Endodermal cell (in vitro differentiated cells): ENCODE results near the gene C3orf80. TPM values are rescaled to one million over a fixed set of nuclear protein-coding genes. Genes with fewer than 3 reads are reported as not detected.
"Not testable (repeated sequence)": the region's sequence is repeated elsewhere in the genome, so short reads cannot be mapped to it uniquely, and the experiment has no call there.

Experiments used
- DNase-seq: peaks from one replicate; pipeline ENCODE4 v3.0.0-alpha.2; 2017
- H3K27ac ChIP-seq: 2 replicates; pipeline ENCODE4 v1.5.1; 2013; ENCODE audit warnings: mild to moderate bottlenecking, low read depth, low read length, moderate library complexity
- H3K27me3 ChIP-seq: 2 replicates; pipeline ENCODE4 v1.6.1; 2013; ENCODE audit warnings: mild to moderate bottlenecking, low read length, moderate library complexity; ENCODE audit not compliant: insufficient read depth, control insufficient read depth, poor library complexity, severe bottlenecking
- H3K36me3 ChIP-seq: 2 replicates; pipeline ENCODE4 v1.7.0; 2013; ENCODE audit warnings: mild to moderate bottlenecking, low read length, moderate library complexity; ENCODE audit not compliant: control insufficient read depth, insufficient read depth
- H3K4me1 ChIP-seq: one replicate; pipeline ENCODE4 v1.7.0; 2013; ENCODE audit warnings: low read length; ENCODE audit not compliant: control insufficient read depth, insufficient read depth
- H3K4me3 ChIP-seq: 2 replicates; pipeline ENCODE4 v1.5.1; 2013; ENCODE audit warnings: mild to moderate bottlenecking, low read length, moderate library complexity
- H3K9ac ChIP-seq: 2 replicates; pipeline ENCODE4 v1.6.1; 2013; ENCODE audit warnings: mild to moderate bottlenecking, low read length, moderate library complexity; ENCODE audit not compliant: poor library complexity, severe bottlenecking; ENCODE audit errors: extremely low read depth
- H3K9me3 ChIP-seq: 2 replicates; pipeline ENCODE4 v1.6.1; 2013; ENCODE audit warnings: mild to moderate bottlenecking, low read length, moderate library complexity; ENCODE audit not compliant: control insufficient read depth
- H3K27ac Mint-ChIP-seq: 2 replicates; pipeline ENCODE4 v1.8.0; 2020; ENCODE audit warnings: mixed read lengths
- H3K27me3 Mint-ChIP-seq: 2 replicates; pipeline ENCODE4 v1.8.0; 2021; ENCODE audit warnings: mild to moderate bottlenecking, mixed read lengths; ENCODE audit not compliant: insufficient read depth
- H3K36me3 Mint-ChIP-seq: 2 replicates; pipeline ENCODE4 v1.8.0; 2020; ENCODE audit warnings: low read depth, mixed read lengths
- H3K4me1 Mint-ChIP-seq: 2 replicates; pipeline ENCODE4 v1.8.0; 2020; ENCODE audit warnings: mixed read lengths
- H3K4me3 Mint-ChIP-seq: 2 replicates; pipeline ENCODE4 v1.8.0; 2020; ENCODE audit warnings: mild to moderate bottlenecking, moderate library complexity, mixed read lengths
- H3K9me3 Mint-ChIP-seq: 2 replicates; pipeline ENCODE4 v1.8.0; 2020; ENCODE audit warnings: mild to moderate bottlenecking, mixed read lengths
- CTCF ChIP-seq: fragments of 200-600 bp; sonication (generic); conservative IDR thresholded peaks from 2 replicates; pipeline ENCODE4 v1.5.0; 2021; ENCODE audit warnings: antibody characterized with exemption, mild to moderate bottlenecking
- WGBS, 2 experiments: methylation state at CpG; one replicate each; pipeline versions ENCODE4 v1.1.5 to v1.1.7; 2013; ENCODE audit warnings: missing lambda C conversion rate in 2 of 2, mixed read lengths in 1 of 2; ENCODE audit not compliant: insufficient coverage in 1 of 2, insufficient read length in 1 of 2; 5-methylcytosine and 5-hydroxymethylcytosine counted together
- long read RNA-seq, 4 experiments: library from polyadenylated mRNA in 2 of 4; library from RNA in 1 of 4; library from capped mRNA in 1 of 4; stranded (forward) in 3 of 4; unstranded in 1 of 4; transcript quantifications; one replicate each; pipeline ENCODE4 v2.0.0, GENCODE V29; 2020 to 2021; ENCODE audit warnings: inconsistent platforms in 1 of 4
- polyA plus RNA-seq, 2 experiments: library from polyadenylated mRNA; stranded (reverse); fragments of 50-300 nt; gene quantifications; one replicate each; pipeline ENCODE4 v1.2.3, GENCODE V29; 2013
- total RNA-seq, 2 donors: library from RNA; stranded (reverse); fragmentation: NEBNext Ultra II Directional in 1 of 2; extraction: Animal tissue kit (Norgen Biotek cat#: 25700) in 1 of 2; gene quantifications; 2 replicates in 1 of 2; 3 replicates in 1 of 2; pipeline ENCODE4 v1.2.1, GENCODE V29; 2021

C3orf80 gene
- total RNA-seq: under 1 TPM in 1 of 2 donors, not detected in 1; 0.24 TPM
- 0.43 TPM for polyA plus RNA-seq (2013, experiment 1 of 2)
- 0.46 TPM for polyA plus RNA-seq (2013, experiment 2 of 2)
- long read RNA-seq, experiment 1, partial matches to known transcripts: 0 of 1 reads
- long read RNA-seq, experiment 1, other reads (novel, unspliced or antisense): 0 of 1 reads
- long read RNA-seq, experiment 2, partial matches to known transcripts: 0 of 2 reads
- long read RNA-seq, experiment 2, other reads (novel, unspliced or antisense): 0 of 2 reads
- long read RNA-seq, experiment 3: 0 reads
- long read RNA-seq, experiment 4: 0 reads

- no peaks in the 10 kb centered on the region for H3K9me3 Mint-ChIP-seq
- Histone ChIP-seq H3K9ac (no peak within 1 kb of the TSS), H3K27ac (no peak within 1 kb of the TSS), H3K4me3 (peak within 1 kb of the TSS; percentile 69), H3K36me3 (no peaks in the 10 kb centered on the region), H3K4me1 (no peaks in the 10 kb centered on the region), H3K9me3 (no peaks in the 10 kb centered on the region), H3K27me3 (peaks cover 61% of the 10 kb centered on the region)
- 0% methylated on average over 30 to 104 of the region's 104 CpGs for WGBS, 2 experiments
- TF ChIP-seq CTCF: peak; percentile 51
- H3K36me3 Mint-ChIP-seq: no peaks in the 10 kb centered on the region
- H3K27ac Mint-ChIP-seq: no peak within 1 kb of the TSS
- peaks cover 9% of the 10 kb centered on the region for H3K4me1 Mint-ChIP-seq
- peak within 1 kb of the TSS; percentile 60 for H3K4me3 Mint-ChIP-seq
- peaks cover 75% of the 10 kb centered on the region for H3K27me3 Mint-ChIP-seq
- DNase-seq: peak; percentile 91
These were observed at the start of gene C3orf80 for GRCh38 chr3:160225176-160226025. Gene C3orf80, plus strand, starts transcription at chr3:160225422. Its CDS starts 214 bp downstream, at chr3:160225636.

GRCh38 chr3:160176923-160177322 lies 48.3 kb upstream of the C3orf80 start:
- Mint-ChIP-seq H3K4me3 (no peak overlapping the region), H3K27ac (no peak overlapping the region), H3K9me3 (peaks cover 19% of the 10 kb centered on the region), H3K36me3 (no peaks in the 10 kb centered on the region), H3K27me3 (no peaks in the 10 kb centered on the region), H3K4me1 (peaks cover 5% of the 10 kb centered on the region)
- TF ChIP-seq CTCF: no peak
- no peaks in the 10 kb centered on the region for H3K4me1 ChIP-seq
- no peaks in the 10 kb centered on the region for H3K27me3 ChIP-seq
- H3K4me3 ChIP-seq: no peak overlapping the region
- H3K9me3 ChIP-seq: no peaks in the 10 kb centered on the region
- H3K36me3 ChIP-seq: no peaks in the 10 kb centered on the region
- no peak overlapping the region for H3K9ac ChIP-seq
- no peak overlapping the region for H3K27ac ChIP-seq
- DNase-seq: no peak

- not testable (repeated sequence) for H3K9ac ChIP-seq, H3K27ac Mint-ChIP-seq, H3K4me3 ChIP-seq, H3K27me3 ChIP-seq, H3K36me3 ChIP-seq, H3K36me3 Mint-ChIP-seq, H3K4me3 Mint-ChIP-seq, H3K27me3 Mint-ChIP-seq, H3K4me1 Mint-ChIP-seq, DNase-seq, H3K4me1 ChIP-seq, H3K27ac ChIP-seq, H3K9me3 ChIP-seq
- WGBS, 2 experiments: 92% methylated on average over 32 of the region's 35 CpGs; no CpG with 5 or more reads in 1 of the 2 experiments
- peaks cover 19% of the 10 kb centered on the region for H3K9me3 Mint-ChIP-seq
These were observed 46.6 kb upstream of the C3orf80 start for GRCh38 chr3:160178661-160179060.

DNA sequence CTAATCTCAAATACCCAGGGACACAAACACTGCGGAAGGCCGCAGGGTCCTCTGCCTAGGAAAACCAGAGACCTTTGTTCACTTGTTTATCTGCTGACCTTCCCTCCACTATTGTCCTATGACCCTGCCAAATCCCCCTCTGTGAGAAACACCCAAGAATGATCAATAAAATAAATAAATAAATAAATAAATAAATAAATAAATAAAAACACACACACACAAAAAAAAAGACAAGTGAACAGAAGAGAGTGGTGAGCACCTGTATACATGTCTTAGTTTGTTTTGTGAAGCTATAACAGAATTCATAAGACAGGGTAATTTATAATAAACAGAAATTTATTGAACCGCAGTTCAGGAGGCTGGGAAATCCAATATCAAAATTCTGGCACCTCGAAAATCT lies 45.8 kb upstream of the C3orf80 start:
- H3K27me3 Mint-ChIP-seq, H3K27ac Mint-ChIP-seq, H3K27ac ChIP-seq, H3K4me3 Mint-ChIP-seq, H3K36me3 ChIP-seq, H3K9ac ChIP-seq, DNase-seq, H3K4me1 ChIP-seq, H3K36me3 Mint-ChIP-seq, H3K4me1 Mint-ChIP-seq, H3K4me3 ChIP-seq, H3K27me3 ChIP-seq, H3K9me3 ChIP-seq: not testable (repeated sequence)
- H3K9me3 Mint-ChIP-seq: peaks cover 19% of the 10 kb centered on the region
- WGBS, 2 experiments: 92 to 98% methylated on average over 2 of the region's 4 CpGs
